Measurements from ENCODE around the gene ZNF45. TPM values are rescaled to one million over a fixed set of nuclear protein-coding genes. Genes with fewer than 3 reads are reported as not detected.

Gene ZNF45

Small RNAs within 50 kb of the gene (small RNA-seq; reads per million reads assigned to genes)
- not detected for gene AC006213.5 (ENCODE audit: insufficient read depth)
